Measurements from ENCODE around the gene WDR3. TPM values are rescaled to one million over a fixed set of nuclear protein-coding genes. Genes with fewer than 3 reads are reported as not detected.
"Not testable (repeated sequence)": the region's sequence is repeated elsewhere in the genome, so short reads cannot be mapped to it uniquely, and the experiment has no call there.

WDR3 gene
- polyA plus RNA-seq = 10 to 100 TPM in 1 of 3 donors, 1 to 10 TPM in 2; 4.8 to 14.8 (median 7.2) TPM

GRCh38 chr1:117929343-117930172, at the start of gene WDR3, which contains the start of gene GDAP2:
Gene WDR3, plus strand, starts transcription at chr1:117929739. Its CDS starts 3,581 bp downstream, at chr1:117933320.
Gene GDAP2, minus strand, starts transcription at chr1:117929621. Its CDS starts 9,264 bp downstream, at chr1:117920357.
- 0 to 1% (median 1%) methylated on average over 64 of the region's 64 CpGs for WGBS, 3 donors
- H3K27ac ChIP-seq (ENCODE audit: low read depth, low read length) = peak within 1 kb of the TSS; percentile 51

- H3K27ac ChIP-seq (ENCODE audit: low read depth, low read length) = no peak overlapping the region
- WGBS, 3 donors = 98 to 100% (median 99%) methylated on average over 1 of the region's 1 CpG
These were observed 45.9 kb upstream of the WDR3 start for GRCh38 chr1:117883616-117884015.

- no peak overlapping the region for H3K27ac ChIP-seq (ENCODE audit: low read depth, low read length)
- 63 to 80% (median 77%) methylated on average over 2 of the region's 2 CpGs for WGBS, 3 donors
These were observed 43.3 kb upstream of the WDR3 start for GRCh38 chr1:117886101-117886795.

GRCh38 chr1:117890452-117890851, 39.1 kb upstream of the WDR3 start:
- WGBS, 3 donors = 41 to 97% (median 90%) methylated on average over 2 of the region's 2 CpGs
- no peak overlapping the region for H3K27ac ChIP-seq (ENCODE audit: low read depth, low read length)

- no peak overlapping the region for H3K27ac ChIP-seq (ENCODE audit: low read depth, low read length)
- WGBS, 3 donors = 29 to 97% (median 93%) methylated on average over 2 of the region's 2 CpGs
These were observed 37.0 kb upstream of the WDR3 start for GRCh38 chr1:117892512-117892911.

- 76 to 100% (median 96%) methylated on average over 1 of the region's 1 CpG for WGBS, 3 donors
- H3K27ac ChIP-seq (ENCODE audit: low read depth, low read length) = no peak overlapping the region
These were observed 35.5 kb upstream of the WDR3 start for GRCh38 chr1:117894078-117894477.

- WGBS, 3 donors = 11 to 27% (median 23%) methylated on average over 4 of the region's 4 CpGs
- H3K27ac ChIP-seq (ENCODE audit: low read depth, low read length) = no peak overlapping the region
These were observed 33.9 kb upstream of the WDR3 start for GRCh38 chr1:117895482-117896114.

GRCh38 chr1:117897551-117897950, 32.0 kb upstream of the WDR3 start:
- WGBS, 3 donors = 39 to 69% (median 61%) methylated on average over 4 of the region's 4 CpGs
- no peak overlapping the region for H3K27ac ChIP-seq (ENCODE audit: low read depth, low read length)

- no peak overlapping the region for H3K27ac ChIP-seq (ENCODE audit: low read depth, low read length)
- WGBS, 3 donors = 91 to 100% (median 94%) methylated on average over 1 of the region's 1 CpG
These were observed 29.7 kb upstream of the WDR3 start for GRCh38 chr1:117899801-117900200.

GRCh38 chr1:117902944-117903343, 26.6 kb upstream of the WDR3 start:
- no peak overlapping the region for H3K27ac ChIP-seq (ENCODE audit: low read depth, low read length)

GRCh38 chr1:117904485-117904884, 25.1 kb upstream of the WDR3 start:
- 79 to 97% (median 96%) methylated on average over 3 of the region's 3 CpGs for WGBS, 3 donors
- H3K27ac ChIP-seq (ENCODE audit: low read depth, low read length) = no peak overlapping the region

More at GRCh38 chr1:117902944-117903343, 26.6 kb upstream of the WDR3 start:
- WGBS, 3 donors = 29 to 97% (median 92%) methylated on average over 4 of the region's 4 CpGs

- no peak overlapping the region for H3K27ac ChIP-seq (ENCODE audit: low read depth, low read length)
- 84 to 94% (median 88%) methylated on average over 2 of the region's 2 CpGs for WGBS, 3 donors
These were observed 24.5 kb upstream of the WDR3 start for GRCh38 chr1:117905019-117905418.

GRCh38 chr1:117911051-117911450, 18.5 kb upstream of the WDR3 start:
- H3K27ac ChIP-seq (ENCODE audit: low read depth, low read length) = no peak overlapping the region

- H3K27ac ChIP-seq (ENCODE audit: low read depth, low read length) = no peak overlapping the region
These were observed 10.2 kb upstream of the WDR3 start for GRCh38 chr1:117919376-117919775.

- 96 to 99% (median 97%) methylated on average over 2 of the region's 2 CpGs for WGBS, 3 donors
- no peak overlapping the region for H3K27ac ChIP-seq (ENCODE audit: low read depth, low read length)
These were observed 7.5 kb upstream of the WDR3 start for GRCh38 chr1:117921991-117922390.

- not testable (repeated sequence) for H3K27ac ChIP-seq (ENCODE audit: low read depth, low read length)
- WGBS, 3 donors = 80 to 95% (median 91%) methylated on average over 6 to 7 of the region's 7 CpGs
These were observed 6.8 kb upstream of the WDR3 start for GRCh38 chr1:117922717-117923116.

GRCh38 chr1:117925981-117926380, 3.6 kb upstream of the WDR3 start:
- WGBS, 3 donors = 61 to 90% (median 74%) methylated on average over 3 of the region's 3 CpGs
- H3K27ac ChIP-seq (ENCODE audit: low read depth, low read length) = no peak overlapping the region

- WGBS, 3 donors = 0% methylated on average over 24 of the region's 24 CpGs
These were observed 627 bp upstream of the WDR3 start for GRCh38 chr1:117928881-117929342.

GRCh38 chr1:117930173-117930447, 571 bp downstream of the WDR3 start:
- 0 to 1% (median 1%) methylated on average over 12 of the region's 12 CpGs for WGBS, 3 donors
- no peak overlapping the region for H3K27ac ChIP-seq (ENCODE audit: low read depth, low read length)

More at GRCh38 chr1:117928881-117929342, 627 bp upstream of the WDR3 start:
- peak overlapping the region; percentile 51 for H3K27ac ChIP-seq (ENCODE audit: low read depth, low read length)

Measured in adipose tissue (tissue), 3 donors.